PC-9 (cell line): ENCODE measurements around the gene ACER3. TPM values are rescaled to one million over a fixed set of nuclear protein-coding genes. Genes with fewer than 3 reads are reported as not detected.

Source experiments
- BruUV-seq: library from RNA; stranded (reverse); fragments of 400-500 nt; replicated peaks from 2 replicates; lab custom pipeline; 2021; lab: Mats Ljungman, UMichigan
- CTCF ChIA-PET: fragments of 300-600 bp; sonication (Branson Sonifier 250); formaldehyde crosslinking; loops from one replicate; lab custom pipeline; 2022; ENCODE audit warnings: antibody characterized with exemption; lab: Charles Lee
- POLR2A ChIA-PET: fragments of 300-600 bp; sonication (Branson Sonifier 250); formaldehyde crosslinking; loops from one replicate; lab custom pipeline; 2022; ENCODE audit warnings: antibody characterized with exemption; ENCODE audit not compliant: unreplicated experiment; lab: Charles Lee
- DNase-seq, 2 experiments: peaks; one replicate each; pipeline versions ENCODE4 v3.0.0 to v3.0.0-alpha.2; 2015 to 2022; ENCODE audit warnings: mixed read lengths in 1 of 2
- H2AFZ ChIP-seq: fragments of 200-600 bp; sonication (generic); 2 replicates; pipeline ENCODE4 v1.8.1; 2017; ENCODE audit warnings: antibody characterized with exemption
- H3F3A ChIP-seq: fragments of 200-600 bp; sonication (generic); 2 replicates; pipeline ENCODE4 v1.8.1; 2017; ENCODE audit warnings: antibody characterized with exemption, mild to moderate bottlenecking, low read depth; ENCODE audit not compliant: insufficient read depth
- H3K27ac ChIP-seq: fragments of 200-600 bp; sonication (generic); 2 replicates; pipeline ENCODE4 v1.6.1; 2016; ENCODE audit warnings: mixed run types
- H3K27me3 ChIP-seq: fragments of 200-600 bp; sonication (generic); 2 replicates; pipeline ENCODE4 v1.6.1; 2016; ENCODE audit warnings: low read depth, mixed run types; ENCODE audit not compliant: insufficient read depth
- H3K36me3 ChIP-seq: fragments of 200-600 bp; sonication (generic); 2 replicates; pipeline ENCODE4 v1.6.1; 2016; ENCODE audit warnings: low read depth, mixed run types
- H3K4me1 ChIP-seq: fragments of 200-600 bp; sonication (generic); replicated peaks from 2 replicates; pipeline ENCODE4 v1.6.1; 2016; ENCODE audit warnings: mixed run types; ENCODE audit not compliant: insufficient read depth
- H3K4me2 ChIP-seq: fragments of 200-600 bp; sonication (generic); 2 replicates; pipeline ENCODE4 v1.6.1; 2017; ENCODE audit warnings: mixed run types
- H3K4me3 ChIP-seq: fragments of 200-600 bp; sonication (generic); 2 replicates; pipeline ENCODE4 v1.6.1; 2016; ENCODE audit warnings: mixed run types
- H3K79me2 ChIP-seq: fragments of 200-600 bp; sonication (generic); 2 replicates; pipeline ENCODE4 v1.6.1; 2017; ENCODE audit warnings: low read depth, mixed run types
- H3K9me2 ChIP-seq: fragments of 200-600 bp; sonication (generic); 2 replicates; pipeline ENCODE4 v1.8.1; 2017; ENCODE audit warnings: mild to moderate bottlenecking; ENCODE audit not compliant: insufficient read depth
- H3K9me3 ChIP-seq: fragments of 200-600 bp; sonication (generic); 2 replicates; pipeline ENCODE4 v1.8.1; 2016; ENCODE audit warnings: low read depth; ENCODE audit not compliant: insufficient read depth
- H4K20me1 ChIP-seq: fragments of 200-600 bp; sonication (generic); 2 replicates; pipeline ENCODE4 v1.8.1; 2017; ENCODE audit not compliant: insufficient read depth
- EZH2 ChIP-seq: fragments of 200-600 bp; sonication (generic); IDR thresholded peaks from 2 replicates; pipeline ENCODE4 v1.8.0; 2017; ENCODE audit warnings: antibody characterized with exemption, low read depth
- intact Hi-C: fragments of 100-400 bp; cut with micrococcal nuclease; formaldehyde crosslinking; loops from one replicate; pipeline ENCODE4 v1.10.0; 2022; ENCODE audit not compliant: unreplicated experiment
- total RNA-seq: library from RNA; stranded (reverse); gene quantifications from 2 replicates; pipeline ENCODE4 v1.2.3, GENCODE V29; 2021
- TF ChIP-seq, protein P1 (sequence below): fragments of 200-600 bp; sonication (generic); conservative IDR thresholded peaks from 2 replicates; pipeline ENCODE4 v1.6.1; 2017; ENCODE audit warnings: mixed run types, antibody characterized with exemption, mild to moderate bottlenecking, moderate library complexity

The ACER3 gene
- total RNA-seq, 1 experiment from 2014 or later, result 21.3 TPM

DNA sequence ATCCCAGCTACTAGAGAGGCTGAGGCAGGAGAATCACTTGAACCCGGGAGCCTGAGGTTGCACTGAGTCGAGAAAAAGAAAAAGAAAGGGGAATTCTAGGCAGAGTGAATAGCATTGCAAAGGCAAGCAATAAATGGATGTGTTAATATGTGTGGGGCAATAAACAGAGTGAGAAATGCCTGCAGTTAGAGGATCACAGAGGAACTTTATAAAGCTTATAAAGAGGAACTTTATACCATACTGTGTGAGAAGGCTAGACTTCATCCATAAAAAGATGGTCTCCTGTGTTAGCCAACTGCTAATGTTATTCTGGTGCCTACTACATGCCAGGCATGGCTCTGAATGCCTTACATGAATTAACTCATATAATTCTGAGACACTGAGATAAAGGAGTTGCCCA, 174.3 kb downstream of the ACER3 start:
- Histone ChIP-seq H3K4me1 (peaks cover 33% of the 10 kb centered on the region), H3K4me2 (peak overlapping the region; percentile 41), H3K27ac (peak overlapping the region; percentile 26), H2AFZ (no peak overlapping the region), H3K9me3 (no peaks in the 10 kb centered on the region), H3K79me2 (no peaks in the 10 kb centered on the region), H4K20me1 (no peaks in the 10 kb centered on the region), H3K36me3 (no peaks in the 10 kb centered on the region), H3K27me3 (no peaks in the 10 kb centered on the region), H3K9me2 (no peaks in the 10 kb centered on the region), H3F3A (peaks cover 11% of the 10 kb centered on the region; the same call in 1 of the 2 replicates), H3K4me3 (no peak overlapping the region)
- POLR2A ChIA-PET, result no interaction called here
- intact Hi-C loops, result loop anchor here (5.0 kb wide), 1 partner anchor 98 kb away; no protein-coding TSS in a partner anchor
- TF ChIP-seq EZH2, result no peak
- TF ChIP-seq, protein P1, sequence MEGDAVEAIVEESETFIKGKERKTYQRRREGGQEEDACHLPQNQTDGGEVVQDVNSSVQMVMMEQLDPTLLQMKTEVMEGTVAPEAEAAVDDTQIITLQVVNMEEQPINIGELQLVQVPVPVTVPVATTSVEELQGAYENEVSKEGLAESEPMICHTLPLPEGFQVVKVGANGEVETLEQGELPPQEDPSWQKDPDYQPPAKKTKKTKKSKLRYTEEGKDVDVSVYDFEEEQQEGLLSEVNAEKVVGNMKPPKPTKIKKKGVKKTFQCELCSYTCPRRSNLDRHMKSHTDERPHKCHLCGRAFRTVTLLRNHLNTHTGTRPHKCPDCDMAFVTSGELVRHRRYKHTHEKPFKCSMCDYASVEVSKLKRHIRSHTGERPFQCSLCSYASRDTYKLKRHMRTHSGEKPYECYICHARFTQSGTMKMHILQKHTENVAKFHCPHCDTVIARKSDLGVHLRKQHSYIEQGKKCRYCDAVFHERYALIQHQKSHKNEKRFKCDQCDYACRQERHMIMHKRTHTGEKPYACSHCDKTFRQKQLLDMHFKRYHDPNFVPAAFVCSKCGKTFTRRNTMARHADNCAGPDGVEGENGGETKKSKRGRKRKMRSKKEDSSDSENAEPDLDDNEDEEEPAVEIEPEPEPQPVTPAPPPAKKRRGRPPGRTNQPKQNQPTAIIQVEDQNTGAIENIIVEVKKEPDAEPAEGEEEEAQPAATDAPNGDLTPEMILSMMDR, result no peak
- CTCF ChIA-PET, result interaction anchor here (0.6 kb wide), 1 partner anchor 60 kb away, joined by 3 read pairs; no protein-coding TSS in a partner anchor
- no peak for DNase-seq
- BruUV-seq, result no TSS peak

GRCh38 chr11:77035580-77035979, 174.9 kb downstream of the ACER3 start:
- DNase-seq, result peak; percentile 60 to 88
- Histone ChIP-seq H3F3A (peaks cover 11% of the 10 kb centered on the region; the same call in 1 of the 2 replicates), H3K9me2 (no peaks in the 10 kb centered on the region), H3K79me2 (no peaks in the 10 kb centered on the region), H3K27me3 (no peaks in the 10 kb centered on the region), H3K27ac (peak overlapping the region; percentile 26; the same call in 1 of the 2 replicates), H3K4me1 (peaks cover 33% of the 10 kb centered on the region), H3K9me3 (no peaks in the 10 kb centered on the region), H4K20me1 (no peaks in the 10 kb centered on the region), H2AFZ (no peak overlapping the region), H3K4me3 (no peak overlapping the region), H3K36me3 (no peaks in the 10 kb centered on the region), H3K4me2 (peak overlapping the region; percentile 41)
- intact Hi-C loops, result loop anchor here (5.0 kb wide), 1 partner anchor 98 kb away; no protein-coding TSS in a partner anchor
- TF ChIP-seq, protein P1, result no peak
- no peak for TF ChIP-seq EZH2
- CTCF ChIA-PET, result interaction anchor here (0.6 kb wide), 1 partner anchor 60 kb away, joined by 3 read pairs; no protein-coding TSS in a partner anchor
- POLR2A ChIA-PET, result interaction anchor here (0.6 kb wide), 1 partner anchor 296 kb away, joined by 3 read pairs; no protein-coding TSS in a partner anchor
- BruUV-seq, result no TSS peak

GRCh38 chr11:77036398-77036797, 175.7 kb downstream of the ACER3 start:
- BruUV-seq, result no TSS peak
- no peak overlapping the region for H2AFZ ChIP-seq
- TF ChIP-seq EZH2, result no peak
- TF ChIP-seq, protein P1, result no peak
- H3K27ac ChIP-seq, result no peak overlapping the region
- H3K4me3 ChIP-seq, result no peak overlapping the region
- no peak overlapping the region for H3K4me2 ChIP-seq
- peak in 1 of 2 experiments; percentile 60 for DNase-seq
- no peaks in the 10 kb centered on the region for H4K20me1 ChIP-seq
- H3K27me3 ChIP-seq, result no peaks in the 10 kb centered on the region
- H3K79me2 ChIP-seq, result no peaks in the 10 kb centered on the region
- H3K4me1 ChIP-seq, result peaks cover 33% of the 10 kb centered on the region
- no peaks in the 10 kb centered on the region for H3K36me3 ChIP-seq
- intact Hi-C loops, result loop anchor here (5.0 kb wide), 1 partner anchor 99 kb away; no protein-coding TSS in a partner anchor
- H3K9me2 ChIP-seq, result no peaks in the 10 kb centered on the region
- peaks cover 11% of the 10 kb centered on the region; the same call in 1 of the 2 replicates for H3F3A ChIP-seq
- CTCF ChIA-PET, result no interaction called here
- POLR2A ChIA-PET, result interaction anchor here (0.6 kb wide), 1 partner anchor 297 kb away, joined by 3 read pairs; no protein-coding TSS in a partner anchor
- no peaks in the 10 kb centered on the region for H3K9me3 ChIP-seq
